Measurements from ENCODE around the gene PTPN9. TPM values are rescaled to one million over a fixed set of nuclear protein-coding genes. Genes with fewer than 3 reads are reported as not detected.

PTPN9 gene
- polyA plus RNA-seq, 1 donor (not counting 4 experiments of a cell fraction or from before 2014, with no cell fraction given) = 34.7 TPM

GRCh38 chr15:75573648-75574384 lies 5.3 kb downstream of the PTPN9 start:
- H4K20me1 ChIP-seq (ENCODE audit: control insufficient read depth, extremely low read depth, insufficient read depth, low read length) = no peaks in the 10 kb centered on the region
- peaks cover 17% of the 10 kb centered on the region for H3K4me1 ChIP-seq (ENCODE audit: control insufficient read depth, extremely low read depth, insufficient read depth, low read length)
- dilution Hi-C loops (cut with MboI; ENCODE audit: extremely low pct_ligation_motif_present, low sequenced_read_pairs) = no loop called here
- TF ChIP-seq EZH2 (IDR thresholded peaks at IDR 0.05; ENCODE audit: low read length) = no peak
- no peak for TF ChIP-seq CTCF (optimal IDR thresholded peaks at IDR 0.05 in 1 of 3, IDR thresholded peaks at IDR 0.05 in 1 of 3, conservative IDR thresholded peaks at IDR 0.05 in 1 of 3; ENCODE audit: extremely low read depth in 1 of 3, insufficient read depth in 2 of 3, low read length in 3 of 3)
- peak overlapping the region; percentile 9 for H3K4me2 ChIP-seq (ENCODE audit: control insufficient read depth, extremely low read depth, insufficient read depth, low read depth, low read length)
- H3K79me2 ChIP-seq (ENCODE audit: control insufficient read depth, insufficient read depth, low read length) = peaks cover 88% of the 10 kb centered on the region
- H3K27me3 ChIP-seq (ENCODE audit: control insufficient read depth, extremely low read depth, insufficient read depth, low read length) = no peaks in the 10 kb centered on the region
- no peak for DNase-seq (ENCODE audit: low read depth, low spot score)
- H3K9ac ChIP-seq (ENCODE audit: control insufficient read depth, extremely low read depth, insufficient read depth, low read length) = no peak overlapping the region
- H3K4me3 ChIP-seq (ENCODE audit: control insufficient read depth in 2 of 3, extremely low read depth in 1 of 3, insufficient read depth in 2 of 3, low read depth in 1 of 3, low read length in 3 of 3) = no peak overlapping the region
- H3K27ac ChIP-seq (ENCODE audit: control insufficient read depth, insufficient read depth, low read length) = no peak overlapping the region
- FAIRE-seq = no peak
- H3K9me1 ChIP-seq (ENCODE audit: control insufficient read depth, extremely low read depth, insufficient read depth, low read length) = peaks cover 2% of the 10 kb centered on the region
- H3K36me3 ChIP-seq (ENCODE audit: control insufficient read depth in 2 of 2, extremely low read depth in 1 of 2, insufficient read depth in 2 of 2, low read length in 2 of 2) = peaks cover 0 to 3% of the 10 kb centered on the region in 2 experiments
- no peaks in the 10 kb centered on the region for H3K9me3 ChIP-seq (ENCODE audit: control insufficient read depth, low read depth, low read length)
- H2AFZ ChIP-seq (ENCODE audit: control insufficient read depth, low read length) = no peak overlapping the region

GRCh38 chr15:75570126-75570845 lies 8.8 kb downstream of the PTPN9 start:
- no peaks in the 10 kb centered on the region for H3K27me3 ChIP-seq (ENCODE audit: control insufficient read depth, extremely low read depth, insufficient read depth, low read length)
- dilution Hi-C loops (cut with MboI; ENCODE audit: extremely low pct_ligation_motif_present, low sequenced_read_pairs) = no loop called here
- H3K4me3 ChIP-seq (ENCODE audit: control insufficient read depth in 2 of 3, extremely low read depth in 1 of 3, insufficient read depth in 2 of 3, low read depth in 1 of 3, low read length in 3 of 3) = no peak overlapping the region
- no peak for TF ChIP-seq CTCF (optimal IDR thresholded peaks at IDR 0.05 in 1 of 3, IDR thresholded peaks at IDR 0.05 in 1 of 3, conservative IDR thresholded peaks at IDR 0.05 in 1 of 3; ENCODE audit: extremely low read depth in 1 of 3, insufficient read depth in 2 of 3, low read length in 3 of 3)
- TF ChIP-seq EZH2 (IDR thresholded peaks at IDR 0.05; ENCODE audit: low read length) = no peak
- no peaks in the 10 kb centered on the region for H3K9me3 ChIP-seq (ENCODE audit: control insufficient read depth, low read depth, low read length)
- peaks cover 9% of the 10 kb centered on the region for H3K4me1 ChIP-seq (ENCODE audit: control insufficient read depth, extremely low read depth, insufficient read depth, low read length)
- FAIRE-seq (no peak), DNase-seq (ENCODE audit: low read depth, low spot score) (no peak)
- H3K9ac ChIP-seq (ENCODE audit: control insufficient read depth, extremely low read depth, insufficient read depth, low read length) = no peak overlapping the region
- peaks cover 2% of the 10 kb centered on the region for H3K9me1 ChIP-seq (ENCODE audit: control insufficient read depth, extremely low read depth, insufficient read depth, low read length)
- no peak overlapping the region for H2AFZ ChIP-seq (ENCODE audit: control insufficient read depth, low read length)
- H3K79me2 ChIP-seq (ENCODE audit: control insufficient read depth, insufficient read depth, low read length) = peaks cover 84% of the 10 kb centered on the region
- no peak overlapping the region for H3K4me2 ChIP-seq (ENCODE audit: control insufficient read depth, extremely low read depth, insufficient read depth, low read depth, low read length)
- H3K36me3 ChIP-seq (ENCODE audit: control insufficient read depth in 2 of 2, extremely low read depth in 1 of 2, insufficient read depth in 2 of 2, low read length in 2 of 2) = peaks cover 0 to 3% of the 10 kb centered on the region in 2 experiments
- no peaks in the 10 kb centered on the region for H4K20me1 ChIP-seq (ENCODE audit: control insufficient read depth, extremely low read depth, insufficient read depth, low read length)
- H3K27ac ChIP-seq (ENCODE audit: control insufficient read depth, insufficient read depth, low read length) = no peak overlapping the region

Data from keratinocyte (primary cell).